ENCODE data around the gene BLOC1S6.

The BLOC1S6 gene

DNA sequence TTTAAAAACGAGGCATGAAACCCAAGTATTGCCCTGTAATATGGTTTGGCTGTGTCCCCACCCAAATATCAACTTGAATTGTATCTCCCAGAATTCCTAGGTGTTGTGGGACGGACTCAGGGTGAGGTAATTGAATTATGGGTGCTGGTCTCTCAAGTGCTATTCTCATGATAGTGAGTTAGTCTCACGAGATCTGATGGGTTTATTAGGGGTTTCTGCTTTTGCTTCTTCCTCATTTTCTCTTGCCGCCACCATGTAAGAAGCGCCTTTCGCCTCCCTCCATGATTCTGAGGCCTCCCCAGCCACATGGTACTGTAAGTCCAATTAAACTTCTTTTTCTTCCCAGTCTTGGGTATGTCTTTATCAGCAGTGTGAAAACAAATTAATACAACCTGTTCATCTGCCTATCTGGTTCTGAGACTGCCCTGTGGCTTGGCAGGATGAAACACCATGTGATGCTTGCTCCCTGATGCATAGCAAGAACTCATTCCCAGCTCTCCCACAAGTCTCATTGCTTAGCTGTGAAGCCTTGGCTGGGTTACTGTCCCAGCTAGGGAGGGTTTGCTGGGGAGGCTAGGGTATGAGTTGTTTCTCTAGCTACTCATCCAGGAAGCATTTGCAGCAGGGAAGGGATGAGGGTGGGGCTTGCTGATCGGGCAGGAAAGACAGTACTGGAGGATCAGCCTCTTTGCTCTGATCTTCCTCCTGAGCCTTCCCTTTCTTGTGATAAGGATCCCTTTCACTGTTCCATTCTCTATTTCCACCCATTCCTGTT is 43.9 kb downstream of the BLOC1S6 start:
- no peak overlapping the region for H3K18ac ChIP-seq (ENCODE audit: low read depth in 1 of 2, low read length in 2 of 2)
- H3K4me3 ChIP-seq (ENCODE audit: insufficient read depth in 1 of 2, low read depth in 1 of 2, low read length in 2 of 2), result peak overlapping the region in 1 of 2 experiments; percentile 73
- H3K23ac ChIP-seq (ENCODE audit: low read length in 2 of 2), result no peak overlapping the region
- peaks cover 20% of the 10 kb centered on the region for H3K9me3 ChIP-seq (ENCODE audit: control insufficient read depth, low read length)
- WGBS, result 79% methylated on average over 7 of the region's 7 CpGs
- H3K79me1 ChIP-seq (replicated peaks; ENCODE audit: low read length, poor library complexity, severe bottlenecking), result peaks cover 3% of the 10 kb centered on the region
- DNase-seq, result peak; percentile 68
- no peak overlapping the region for H3K4ac ChIP-seq (ENCODE audit: low read depth in 1 of 2, low read length in 2 of 2)
- no peak overlapping the region for H3K14ac ChIP-seq (ENCODE audit: low read length in 2 of 2)
- H3K27ac ChIP-seq (ENCODE audit: low read length, poor library complexity, severe bottlenecking), result peak overlapping the region; percentile 90
- H2BK12ac ChIP-seq (ENCODE audit: low read length in 2 of 2), result no peak overlapping the region
- peaks cover 11% of the 10 kb centered on the region for H3K4me1 ChIP-seq (ENCODE audit: control insufficient read depth, insufficient read depth, low read depth, low read length)
- peak overlapping the region; percentile 19 for H2AK5ac ChIP-seq (ENCODE audit: low read length, severe bottlenecking)
- H3K4me2 ChIP-seq (ENCODE audit: low read length, poor library complexity, severe bottlenecking), result peak overlapping the region; percentile 59
- H4K91ac ChIP-seq (ENCODE audit: low read length), result no peak overlapping the region
- peak overlapping the region; percentile 79 for H4K8ac ChIP-seq (ENCODE audit: low read length)
- no peak overlapping the region for H2BK120ac ChIP-seq (ENCODE audit: low read depth, low read length)
- peak overlapping the region; percentile 81 for H3K9ac ChIP-seq (ENCODE audit: low read length)
- H2AFZ ChIP-seq (ENCODE audit: low read depth, low read length), result peak overlapping the region; percentile 54
- H2BK5ac ChIP-seq (ENCODE audit: low read depth, low read length, poor library complexity, severe bottlenecking), result no peak overlapping the region
- H3K27me3 ChIP-seq (ENCODE audit: control insufficient read depth in 1 of 2, insufficient read depth in 1 of 2, low read length in 2 of 2), result no peaks in the 10 kb centered on the region
- H2BK15ac ChIP-seq (ENCODE audit: low read depth, poor library complexity, severe bottlenecking), result no peak overlapping the region
- H3K36me3 ChIP-seq (ENCODE audit: control insufficient read depth in 1 of 2, insufficient read depth in 2 of 2, low read depth in 1 of 2, low read length in 2 of 2), result no peaks in the 10 kb centered on the region

- Histone ChIP-seq H3K4me3 (ENCODE audit: insufficient read depth in 1 of 2, low read depth in 1 of 2, low read length in 2 of 2) (peak overlapping the region in 1 of 2 experiments; percentile 73), H3K9ac (ENCODE audit: low read length) (peak overlapping the region; percentile 81), H3K18ac (ENCODE audit: low read depth in 1 of 2, low read length in 2 of 2) (no peak overlapping the region), H4K91ac (ENCODE audit: low read length) (no peak overlapping the region), H3K23ac (ENCODE audit: low read length in 2 of 2) (no peak overlapping the region), H2BK12ac (ENCODE audit: low read length in 2 of 2) (no peak overlapping the region), H2AK5ac (ENCODE audit: low read length, severe bottlenecking) (no peak overlapping the region), H3K9me3 (ENCODE audit: control insufficient read depth, low read length) (peaks cover 13% of the 10 kb centered on the region), H2BK15ac (ENCODE audit: low read depth, poor library complexity, severe bottlenecking) (no peak overlapping the region), H3K4me2 (ENCODE audit: low read length, poor library complexity, severe bottlenecking) (peak overlapping the region; percentile 59), H3K14ac (ENCODE audit: low read length in 2 of 2) (no peak overlapping the region), H2AFZ (ENCODE audit: low read depth, low read length) (peak overlapping the region; percentile 43), H3K27me3 (ENCODE audit: control insufficient read depth in 1 of 2, insufficient read depth in 1 of 2, low read length in 2 of 2) (no peaks in the 10 kb centered on the region), H3K27ac (ENCODE audit: low read length, poor library complexity, severe bottlenecking) (peak overlapping the region; percentile 90), H2BK120ac (ENCODE audit: low read depth, low read length) (no peak overlapping the region), H2BK5ac (ENCODE audit: low read depth, low read length, poor library complexity, severe bottlenecking) (no peak overlapping the region), H3K4ac (ENCODE audit: low read depth in 1 of 2, low read length in 2 of 2) (no peak overlapping the region), H4K8ac (ENCODE audit: low read length) (peak overlapping the region; percentile 59), H3K36me3 (ENCODE audit: control insufficient read depth in 1 of 2, insufficient read depth in 2 of 2, low read depth in 1 of 2, low read length in 2 of 2) (no peaks in the 10 kb centered on the region), H3K4me1 (ENCODE audit: control insufficient read depth, insufficient read depth, low read depth, low read length) (peaks cover 11% of the 10 kb centered on the region), H3K79me1 (replicated peaks; ENCODE audit: low read length, poor library complexity, severe bottlenecking) (peaks cover 3% of the 10 kb centered on the region)
- WGBS, result 92% methylated on average over 2 of the region's 2 CpGs
- peak; percentile 44 for DNase-seq
Observed at GRCh38 chr15:45631776-45632175, 44.6 kb downstream of the BLOC1S6 start.

- H3K79me1 ChIP-seq (replicated peaks; ENCODE audit: low read length, poor library complexity, severe bottlenecking), result peaks cover 11% of the 10 kb centered on the region
- peak within 1 kb of the TSS; percentile 95 for H3K9ac ChIP-seq (ENCODE audit: low read length)
- peak within 1 kb of the TSS in 1 of 2 experiments; percentile 71 for H2BK12ac ChIP-seq (ENCODE audit: low read length in 2 of 2)
- H3K9me3 ChIP-seq (ENCODE audit: control insufficient read depth, low read length), result no peaks in the 10 kb centered on the region
- peak within 1 kb of the TSS in 1 of 2 experiments; percentile 68 for H3K14ac ChIP-seq (ENCODE audit: low read length in 2 of 2)
- peak within 1 kb of the TSS; percentile 57 for H3K27ac ChIP-seq (ENCODE audit: low read length, poor library complexity, severe bottlenecking)
- H3K36me3 ChIP-seq (ENCODE audit: control insufficient read depth in 1 of 2, insufficient read depth in 2 of 2, low read depth in 1 of 2, low read length in 2 of 2), result peaks cover 0 to 2% of the 10 kb centered on the region in 2 experiments
- H4K8ac ChIP-seq (ENCODE audit: low read length), result peak within 1 kb of the TSS; percentile 95
- peak within 1 kb of the TSS; percentile 73 to 90 for H3K4ac ChIP-seq (ENCODE audit: low read depth in 1 of 2, low read length in 2 of 2)
- peak within 1 kb of the TSS; percentile 73 to 93 for H3K18ac ChIP-seq (ENCODE audit: low read depth in 1 of 2, low read length in 2 of 2)
- H3K27me3 ChIP-seq (ENCODE audit: control insufficient read depth in 1 of 2, insufficient read depth in 1 of 2, low read length in 2 of 2), result no peaks in the 10 kb centered on the region
- WGBS, result 4% methylated on average over 51 of the region's 53 CpGs
- H2AFZ ChIP-seq (ENCODE audit: low read depth, low read length), result peak within 1 kb of the TSS; percentile 96
- H3K23ac ChIP-seq (ENCODE audit: low read length in 2 of 2), result peak within 1 kb of the TSS in 1 of 2 experiments; percentile 72
- peak; percentile 80 for DNase-seq
- H4K91ac ChIP-seq (ENCODE audit: low read length), result peak within 1 kb of the TSS; percentile 80
- H3K4me1 ChIP-seq (ENCODE audit: control insufficient read depth, insufficient read depth, low read depth, low read length), result peaks cover 14% of the 10 kb centered on the region
- H2AK5ac ChIP-seq (ENCODE audit: low read length, severe bottlenecking), result no peak within 1 kb of the TSS
- no peak within 1 kb of the TSS for H2BK5ac ChIP-seq (ENCODE audit: low read depth, low read length, poor library complexity, severe bottlenecking)
- peak within 1 kb of the TSS; percentile 87 for H2BK15ac ChIP-seq (ENCODE audit: low read depth, poor library complexity, severe bottlenecking)
- peak within 1 kb of the TSS; percentile 77 to 97 for H3K4me3 ChIP-seq (ENCODE audit: insufficient read depth in 1 of 2, low read depth in 1 of 2, low read length in 2 of 2)
- H3K4me2 ChIP-seq (ENCODE audit: low read length, poor library complexity, severe bottlenecking), result peak within 1 kb of the TSS; percentile 64
- peak within 1 kb of the TSS; percentile 71 for H2BK120ac ChIP-seq (ENCODE audit: low read depth, low read length)
Observed at GRCh38 chr15:45634432-45635190, 47.4 kb downstream of the BLOC1S6 start, which contains the start of gene SQOR. TSS of gene SQOR (plus strand) at chr15:45635029. CDS start at chr15:45658924, 23,895 bp downstream.

Measured in mesenchymal stem cell (in vitro differentiated cells and primary cell).